GM19328 (cell line): ENCODE measurements around the gene CCDC47.
"Not testable (repeated sequence)": the region's sequence is repeated elsewhere in the genome, so short reads cannot be mapped to it uniquely, and the experiment has no call there.

Experiments used
- ATAC-seq: cut with Tn5 transposase; IDR thresholded peaks from one replicate; pipeline ENCODE4 v1.9.1; 2021; ENCODE audit warnings: mild to moderate bottlenecking, moderate library complexity; ENCODE audit not compliant: unreplicated experiment

The CCDC47 gene

DNA sequence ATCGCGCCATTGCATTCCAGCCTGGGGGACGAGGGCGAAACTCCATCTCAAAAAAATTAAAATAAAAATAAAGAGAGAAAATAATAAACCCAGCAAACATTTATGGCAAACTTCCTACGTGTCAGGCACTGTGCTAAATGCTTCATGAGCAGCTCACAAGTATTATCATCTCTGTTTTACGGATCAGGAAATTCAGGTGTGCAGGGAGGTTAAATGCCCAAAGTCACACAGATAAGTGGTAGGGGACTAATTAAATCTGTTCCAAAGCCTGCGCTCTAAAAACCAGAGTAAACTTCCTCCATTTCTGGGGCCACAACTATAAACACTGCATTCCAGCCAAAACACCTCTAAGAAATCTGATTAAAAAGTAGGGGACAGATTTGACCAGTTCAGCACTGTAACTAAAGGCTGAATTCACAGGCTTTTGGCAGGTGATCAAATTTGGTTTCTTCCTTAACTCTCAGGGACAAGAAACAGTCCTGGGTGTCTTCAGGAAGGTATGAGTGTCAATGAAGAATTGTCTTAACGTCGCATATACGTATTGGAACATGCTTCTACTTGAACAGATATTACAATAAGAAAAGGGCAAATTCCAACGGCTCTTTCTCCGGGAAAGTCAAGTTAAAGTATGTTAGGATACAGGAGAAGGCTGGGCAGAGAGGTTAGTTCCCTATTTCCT lies 32.8 kb downstream of the CCDC47 start:
- no peak for ATAC-seq

- ATAC-seq, result no peak
Observed at GRCh38 chr17:63735691-63736090, 37.7 kb downstream of the CCDC47 start.

DNA sequence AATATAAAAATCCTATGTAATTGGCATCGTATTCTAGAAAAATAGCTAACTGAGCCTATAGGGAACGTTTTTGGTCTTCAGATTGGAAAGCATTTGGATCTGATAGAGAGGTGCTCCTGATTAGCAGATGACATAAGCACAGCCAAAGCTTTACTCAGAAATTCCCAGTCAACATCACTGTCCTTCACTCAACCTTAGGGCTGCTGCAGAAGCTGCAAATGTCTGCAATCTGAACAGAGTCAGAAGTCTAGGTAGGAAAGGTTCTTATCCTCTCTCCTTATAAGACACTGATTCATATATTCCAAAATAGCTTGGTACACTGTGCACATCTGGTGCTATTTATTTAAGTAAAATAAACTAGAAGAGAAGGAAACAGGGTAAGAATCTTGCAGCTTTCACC lies 51.0 kb downstream of the CCDC47 start:
- no peak for ATAC-seq

GRCh38 chr17:63720194-63720593 lies 53.2 kb downstream of the CCDC47 start:
- ATAC-seq, result not testable (repeated sequence)

DNA sequence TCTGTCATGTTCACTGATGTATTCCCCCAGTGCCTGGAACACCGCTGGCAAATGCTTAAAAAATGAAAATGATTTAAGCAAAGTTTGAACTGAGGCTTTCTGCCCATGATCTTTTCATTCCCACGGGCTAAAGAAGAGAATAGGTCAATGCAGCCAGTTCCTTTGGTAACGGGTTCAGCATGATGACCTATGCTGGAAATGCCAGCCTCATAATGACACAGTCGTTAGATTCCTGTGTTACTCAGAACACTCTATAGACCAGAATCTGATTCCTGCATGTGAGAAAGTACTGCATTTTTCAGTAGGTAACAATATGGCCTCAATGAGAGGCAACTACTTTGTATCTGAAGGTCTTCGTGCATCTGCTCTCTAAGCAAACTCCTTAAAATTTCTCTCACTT lies 54.4 kb downstream of the CCDC47 start:
- no peak for ATAC-seq

GRCh38 chr17:63716426-63716825 lies 57.0 kb downstream of the CCDC47 start:
- ATAC-seq, result no peak

DNA sequence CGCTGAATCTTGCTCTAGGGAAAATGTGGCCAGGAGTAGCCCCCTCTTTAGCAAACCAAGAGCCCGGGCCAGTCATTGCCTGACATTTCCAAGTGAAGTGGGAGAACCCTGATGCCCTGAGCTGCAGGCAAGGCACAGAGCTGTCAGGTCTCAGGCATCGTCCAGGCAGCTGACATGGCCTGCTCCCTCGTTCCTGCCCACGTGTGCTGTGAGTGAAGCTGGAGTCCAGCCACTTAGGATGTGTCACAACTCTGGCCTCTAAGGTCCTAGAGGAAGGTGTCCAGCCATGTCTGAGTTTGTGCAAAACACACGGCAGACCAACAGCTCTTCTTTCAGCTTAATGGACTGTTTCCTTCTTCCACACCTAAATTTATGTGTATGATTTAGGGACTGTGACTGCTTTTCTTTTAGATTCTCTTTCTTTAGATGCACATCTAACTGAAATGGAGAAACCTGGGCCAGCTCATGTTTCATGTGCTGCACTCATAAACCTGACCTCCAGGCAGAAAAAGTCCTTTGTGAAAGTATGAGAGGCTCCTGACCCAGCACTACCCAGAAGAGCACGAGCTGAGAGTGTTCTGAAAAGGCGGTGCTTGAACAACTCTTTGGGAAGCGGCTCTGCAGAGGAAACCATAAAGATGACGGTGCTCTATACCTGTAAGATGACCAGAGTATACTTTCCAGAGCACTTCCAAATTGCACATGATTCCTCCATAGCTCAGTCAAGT lies 58.7 kb downstream of the CCDC47 start:
- ATAC-seq, result no peak

DNA sequence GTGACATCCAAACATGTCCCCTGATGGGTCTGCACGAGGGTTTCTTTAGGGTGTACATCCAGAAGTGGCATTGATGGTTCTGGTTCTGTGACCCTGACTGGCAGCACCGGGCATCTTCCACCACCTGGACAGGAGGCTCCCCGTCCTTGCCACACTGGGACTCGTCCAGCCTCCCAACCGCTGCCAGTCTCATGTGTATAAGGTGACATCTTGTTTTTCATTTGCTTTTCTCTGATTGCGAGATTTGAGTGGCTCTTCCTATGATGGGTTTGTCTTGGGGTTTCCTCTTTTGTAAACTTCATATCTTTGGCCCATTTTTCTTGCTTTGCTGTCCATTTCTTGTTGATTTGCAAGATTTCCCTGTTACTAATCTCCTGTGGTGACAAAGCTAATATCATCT lies 64.3 kb downstream of the CCDC47 start:
- no peak for ATAC-seq

DNA sequence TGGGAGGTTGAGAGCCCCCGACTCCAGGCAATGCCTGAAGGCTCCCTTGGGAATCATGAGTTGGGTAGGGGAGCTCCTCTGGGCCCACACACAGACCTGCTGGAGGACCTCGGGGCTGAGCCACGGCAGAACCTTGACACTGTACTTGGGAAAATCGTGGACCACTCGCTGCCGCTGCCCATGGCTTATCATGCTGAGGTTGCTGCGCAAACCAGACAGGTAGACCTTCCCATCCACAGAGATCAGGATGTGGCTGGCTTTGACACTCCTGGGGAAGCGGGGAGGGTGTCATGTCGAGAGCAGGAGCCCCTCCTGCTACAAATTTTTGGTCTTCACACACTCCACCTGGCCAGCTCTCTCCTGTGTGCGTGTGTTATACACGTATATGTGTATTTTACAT lies 66.2 kb downstream of the CCDC47 start:
- ATAC-seq, result no peak

DNA sequence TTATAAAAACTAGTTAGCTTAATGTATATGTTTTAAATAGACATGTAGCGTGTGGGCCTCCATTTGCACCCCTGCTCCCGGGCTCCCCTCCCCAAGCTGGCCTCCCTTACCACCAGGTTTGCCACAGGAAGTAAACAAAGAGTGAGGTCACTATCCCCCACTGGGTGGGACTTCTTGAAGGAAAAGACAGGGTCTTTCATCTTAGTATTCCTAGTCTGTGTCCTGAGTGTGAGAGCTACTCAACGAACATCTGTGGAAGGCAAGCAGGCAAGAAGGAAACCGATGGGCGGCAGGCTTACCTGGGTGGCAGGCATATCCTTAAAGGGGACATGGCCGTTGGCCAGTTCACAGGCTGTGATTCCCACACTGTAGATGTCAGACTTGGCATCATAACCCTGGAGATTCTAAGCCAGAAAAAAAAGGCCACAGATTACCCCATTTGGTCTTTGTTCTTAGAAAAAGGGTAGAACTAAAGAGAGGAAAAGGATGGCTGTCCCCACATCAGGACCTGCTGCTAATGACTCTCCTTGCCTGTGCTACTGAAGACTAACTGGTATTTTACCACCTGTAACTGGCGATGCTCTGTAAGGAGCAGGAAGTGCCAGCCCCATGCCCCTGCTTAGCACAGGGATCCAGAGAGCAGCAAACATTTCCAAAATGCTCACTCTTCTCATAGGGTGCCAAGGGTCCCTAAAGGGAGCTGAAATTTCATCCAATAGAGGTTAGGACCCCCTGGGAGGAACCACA lies 66.9 kb downstream of the CCDC47 start:
- ATAC-seq, result no peak

DNA sequence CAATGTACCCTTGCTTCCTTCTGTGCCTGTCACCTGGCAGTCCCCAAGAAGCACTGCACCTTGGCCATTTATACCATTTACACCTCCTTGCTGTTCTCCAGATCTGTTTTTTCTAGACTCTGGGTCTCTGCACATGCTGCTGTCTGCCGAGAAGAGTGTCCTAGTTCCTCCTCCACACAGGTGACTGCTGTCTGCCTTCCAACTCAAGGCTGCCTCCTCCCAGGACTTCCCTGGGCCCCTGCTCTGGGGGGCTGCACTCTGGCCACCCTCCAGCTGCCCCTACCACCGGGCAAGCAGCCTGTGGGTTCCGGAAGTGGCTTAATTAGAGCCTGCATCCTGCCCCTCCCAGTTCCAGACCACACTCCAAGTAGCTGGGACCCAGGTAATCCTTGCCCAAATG lies 67.7 kb downstream of the CCDC47 start:
- no peak for ATAC-seq

DNA sequence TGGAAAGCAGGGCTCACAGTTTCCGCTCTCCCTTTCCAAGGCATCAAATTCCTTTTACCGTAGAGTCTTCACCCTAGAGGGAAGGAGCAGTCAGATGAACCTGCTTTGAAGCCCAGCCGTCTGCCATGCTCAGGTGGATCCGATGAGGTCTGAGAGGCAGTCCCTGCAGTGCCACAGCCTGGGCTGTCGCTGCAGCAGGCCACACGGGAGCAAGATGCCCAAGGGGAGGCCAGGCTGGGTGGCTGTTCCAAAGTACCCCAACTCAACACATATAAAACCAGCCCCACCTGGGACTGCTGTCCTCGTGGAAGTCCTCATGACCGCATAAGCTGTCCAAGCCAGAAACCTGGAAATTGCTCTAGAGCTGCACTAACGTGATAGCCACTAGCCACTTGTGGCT lies 68.6 kb downstream of the CCDC47 start:
- no peak for ATAC-seq

DNA sequence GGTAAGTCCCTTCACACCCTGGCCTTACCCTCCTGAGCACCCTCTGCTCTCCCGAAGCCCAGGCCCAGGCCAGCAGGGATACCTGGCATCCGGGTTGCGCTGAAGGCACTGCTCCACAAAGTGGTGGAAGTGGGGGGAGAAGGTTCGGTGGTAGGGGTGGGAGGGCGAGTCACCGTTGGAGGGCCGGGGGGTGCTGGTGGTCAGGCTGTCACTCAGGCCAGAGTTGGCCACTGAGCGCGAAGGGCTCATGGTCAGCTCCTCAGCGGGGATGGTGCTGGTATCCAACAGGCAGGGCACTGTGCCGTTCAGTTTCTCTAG lies 69.2 kb downstream of the CCDC47 start:
- ATAC-seq, result no peak

GRCh38 chr17:63703556-63704258 lies 69.7 kb downstream of the CCDC47 start:
- no peak for ATAC-seq

DNA sequence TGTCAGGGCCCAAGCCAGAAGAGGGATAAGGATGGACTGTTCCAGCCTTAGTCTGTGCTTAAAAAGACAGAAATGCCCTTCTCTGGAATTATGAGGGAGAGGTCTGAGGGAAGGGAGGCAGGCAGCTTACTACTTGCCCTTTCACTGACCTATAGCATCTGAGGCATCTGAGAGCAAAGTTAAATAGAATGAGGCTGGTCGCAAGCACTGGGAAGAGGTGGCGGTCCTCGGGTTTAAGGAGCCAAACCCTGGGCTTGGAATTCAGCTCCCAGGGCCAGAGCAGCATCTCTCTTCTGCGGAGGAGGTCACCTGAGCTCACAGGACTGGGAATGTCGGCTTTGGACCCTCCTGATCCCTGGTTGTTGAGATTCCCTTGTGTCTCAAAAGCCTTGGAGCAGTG lies 70.4 kb downstream of the CCDC47 start:
- no peak for ATAC-seq

- no peak for ATAC-seq
Observed at GRCh38 chr17:63702721-63703015, 70.7 kb downstream of the CCDC47 start.

- no peak for ATAC-seq
Observed at GRCh38 chr17:63701868-63702720, 71.3 kb downstream of the CCDC47 start.

- no peak for ATAC-seq
Observed at GRCh38 chr17:63701456-63701820, 72.0 kb downstream of the CCDC47 start.

DNA sequence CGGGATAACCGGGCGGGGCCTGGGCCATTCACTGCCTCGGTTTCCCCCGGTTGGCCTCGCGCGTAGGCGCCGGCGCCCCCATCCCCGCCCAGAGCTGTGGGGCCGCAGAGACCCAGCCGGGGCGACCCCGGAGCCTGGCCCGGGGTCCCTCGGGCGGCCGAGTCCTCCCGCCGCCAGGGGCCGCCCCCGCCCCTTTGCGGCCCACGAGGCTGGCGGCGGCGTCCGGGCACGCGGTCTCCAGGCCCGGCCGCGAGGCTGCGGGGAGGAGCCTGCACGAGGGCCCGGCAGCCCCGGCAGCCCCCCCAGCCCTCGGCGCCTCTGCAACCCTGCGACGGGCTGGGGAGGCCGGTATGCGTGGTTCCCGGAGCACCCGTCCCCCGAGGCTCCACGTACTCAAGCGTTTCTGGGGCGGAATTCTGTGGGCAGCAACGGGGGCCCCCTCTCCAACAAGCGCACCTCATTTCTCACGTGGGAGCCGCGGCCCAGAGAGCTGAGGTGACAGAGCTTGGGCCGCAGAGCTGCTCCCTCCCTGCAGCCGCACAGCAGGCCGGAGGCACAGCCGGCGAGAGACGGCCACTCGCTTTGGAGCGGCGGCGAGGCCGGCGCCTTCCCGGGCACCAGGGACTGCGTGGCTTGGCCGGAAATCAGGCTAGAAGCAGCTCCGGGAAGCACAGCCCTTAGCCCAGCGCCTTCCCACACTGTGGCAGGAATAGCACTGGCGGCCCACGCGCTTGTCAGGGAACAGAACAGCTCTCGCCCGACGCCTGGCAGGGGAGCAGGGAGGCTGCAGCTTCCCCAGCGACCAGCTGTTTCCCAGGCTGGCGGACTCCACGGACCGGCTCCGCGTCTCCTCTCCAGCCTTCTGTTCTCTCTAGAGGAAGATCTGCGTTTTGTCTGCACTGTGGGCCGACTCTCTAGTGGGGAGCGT lies 72.6 kb downstream of the CCDC47 start:
- ATAC-seq, result no peak
